ENCODE measurements around the gene GPSM1.

The GPSM1 gene

GRCh38 chr9:136290508-136291000 lies 36.8 kb upstream of the GPSM1 start:
- no peak for DNase-seq (ENCODE audit: low read depth in 2 of 2)

DNA sequence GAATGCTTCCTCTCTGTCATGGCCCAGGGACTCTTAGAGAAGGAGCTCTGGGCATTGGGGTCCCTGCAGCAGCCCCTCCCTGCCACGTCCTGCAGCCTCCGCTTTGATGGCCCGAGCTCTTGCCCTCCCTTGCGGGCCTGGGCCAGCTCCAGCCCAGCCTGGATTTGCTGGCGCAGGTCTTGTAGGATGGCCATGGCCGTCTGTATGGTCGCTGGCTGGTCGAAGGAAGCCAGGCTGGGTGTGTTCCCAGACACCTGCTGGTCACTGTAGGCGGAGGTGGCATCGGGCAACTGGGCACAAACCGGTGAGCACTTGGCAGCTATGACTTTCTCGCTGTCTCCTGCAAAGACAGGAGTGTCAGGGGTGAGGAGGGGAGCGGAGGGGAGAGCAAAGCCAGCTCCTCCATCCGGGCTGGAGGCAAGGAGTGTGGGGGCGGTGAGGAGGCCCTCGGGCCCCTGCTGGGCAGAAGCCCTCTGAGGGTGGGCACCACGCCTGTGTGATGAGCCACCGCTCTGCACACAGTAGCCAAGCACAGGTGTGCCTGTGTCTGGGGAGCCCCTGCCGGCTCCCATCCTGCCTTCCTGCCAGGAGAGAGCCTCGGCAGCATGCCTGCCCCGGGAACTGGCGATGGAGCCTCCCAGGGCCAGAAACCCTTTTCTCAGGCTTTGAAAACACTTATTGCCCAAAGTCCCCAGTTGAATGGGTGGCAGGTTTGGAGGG lies 35.9 kb upstream of the GPSM1 start:
- no peak for DNase-seq (ENCODE audit: low read depth in 2 of 2)

GRCh38 chr9:136292026-136292538 lies 35.3 kb upstream of the GPSM1 start:
- no peak for DNase-seq (ENCODE audit: low read depth in 2 of 2)

DNA sequence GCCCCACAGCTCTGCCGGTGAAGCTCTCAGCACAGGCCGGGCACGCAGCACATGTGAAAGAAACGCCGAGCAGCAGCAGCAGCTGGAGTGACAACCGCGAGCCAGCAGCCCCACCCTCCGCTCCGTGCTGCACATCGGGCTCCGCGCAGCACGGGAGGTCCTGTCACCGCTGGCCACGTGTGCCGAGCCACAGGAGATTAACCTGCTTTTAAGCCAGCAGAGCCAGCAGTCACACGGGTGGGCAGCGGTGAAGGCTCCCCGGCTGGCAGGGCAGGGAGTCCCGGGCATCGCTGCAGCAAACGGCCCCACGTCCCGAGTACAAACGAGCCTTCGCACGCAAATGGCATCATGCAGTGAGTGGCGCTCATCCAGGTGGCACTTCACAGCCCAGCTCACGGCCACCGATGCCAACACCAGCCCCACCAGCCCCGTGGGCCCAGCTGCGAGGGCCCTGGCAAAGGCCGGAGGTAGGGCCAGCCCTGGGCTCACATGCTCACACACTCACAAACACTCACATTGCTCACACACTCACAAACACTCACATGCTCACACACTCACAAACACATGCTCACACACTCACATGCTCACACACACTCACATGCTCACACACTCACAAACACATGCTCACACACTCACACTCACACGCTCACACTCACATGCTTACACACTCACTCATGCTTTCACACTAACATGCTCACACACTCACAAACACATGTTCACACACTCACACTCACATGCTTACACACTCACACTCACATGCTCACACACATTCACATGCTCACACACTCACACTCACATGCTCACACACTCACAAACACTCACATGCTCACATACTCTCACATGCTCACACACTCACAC lies 34.5 kb upstream of the GPSM1 start:
- DNase-seq (ENCODE audit: low read depth in 2 of 2) = no peak

GRCh38 chr9:136293476-136294077 lies 33.8 kb upstream of the GPSM1 start:
- no peak for DNase-seq (ENCODE audit: low read depth in 2 of 2)

GRCh38 chr9:136294437-136294836 lies 32.9 kb upstream of the GPSM1 start:
- no peak for DNase-seq (ENCODE audit: low read depth in 2 of 2)

DNA sequence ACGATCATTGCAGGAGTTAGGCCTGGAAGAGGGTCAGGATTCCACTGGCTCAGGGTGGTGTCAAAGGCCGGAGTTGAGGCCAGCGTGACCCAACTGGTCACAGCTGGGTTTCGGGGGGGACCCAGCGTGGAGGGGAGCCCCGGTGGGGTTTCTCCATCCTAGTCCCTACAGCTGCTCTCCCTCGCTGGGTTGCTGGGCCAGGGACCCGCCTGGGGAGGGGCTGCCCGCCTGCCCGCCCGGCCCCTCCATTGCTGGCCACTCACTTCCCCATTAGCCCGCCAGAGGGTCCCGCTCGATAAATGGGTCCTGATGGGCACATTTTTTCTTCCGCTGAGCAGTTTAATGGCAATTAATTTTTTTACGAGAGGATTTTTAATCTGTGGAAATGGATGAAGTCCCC lies 32.3 kb upstream of the GPSM1 start:
- DNase-seq (ENCODE audit: low read depth in 2 of 2) = no peak

DNA sequence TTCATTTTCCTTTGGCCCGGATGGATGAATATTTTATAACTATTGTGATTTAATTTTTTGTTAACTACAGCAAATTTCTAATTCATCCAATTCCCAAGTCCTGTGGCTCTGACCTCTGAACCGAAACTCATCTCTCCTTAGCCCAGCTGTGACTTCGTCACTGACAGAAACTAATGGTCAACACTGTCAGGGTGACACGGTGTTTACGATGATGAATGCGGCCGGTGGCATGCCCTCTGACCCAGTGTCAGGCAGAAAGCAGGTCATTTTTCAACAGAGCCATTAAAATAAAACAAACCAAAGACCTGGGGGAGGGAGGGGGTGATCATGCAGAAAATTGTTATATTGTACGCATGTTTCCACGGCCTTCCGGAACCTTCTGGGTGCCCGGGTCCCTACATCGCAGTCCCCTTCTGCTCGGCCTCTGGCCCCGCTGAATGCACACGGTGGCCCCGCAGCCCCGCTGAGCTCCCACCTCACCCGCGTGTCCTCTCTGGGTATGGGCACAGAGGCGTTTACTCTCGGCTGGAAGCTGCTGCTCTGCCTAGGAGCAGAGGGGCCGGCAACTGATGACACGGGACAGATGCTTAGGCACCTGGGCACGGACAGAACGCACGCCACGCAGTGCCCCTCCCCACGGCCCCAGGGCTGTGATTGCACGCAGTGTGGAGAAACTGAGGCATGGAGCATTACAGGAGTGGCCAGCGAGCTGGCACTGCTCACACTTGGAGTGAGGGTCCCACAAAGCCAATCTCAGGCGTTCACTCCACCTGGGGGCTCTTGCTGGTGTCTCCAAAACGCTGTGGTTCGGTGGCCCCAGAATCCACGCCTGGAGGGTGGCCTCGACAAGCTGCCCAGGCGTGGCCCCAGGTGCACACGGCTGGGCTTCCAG lies 31.6 kb upstream of the GPSM1 start:
- no peak for DNase-seq (ENCODE audit: low read depth in 2 of 2)

DNA sequence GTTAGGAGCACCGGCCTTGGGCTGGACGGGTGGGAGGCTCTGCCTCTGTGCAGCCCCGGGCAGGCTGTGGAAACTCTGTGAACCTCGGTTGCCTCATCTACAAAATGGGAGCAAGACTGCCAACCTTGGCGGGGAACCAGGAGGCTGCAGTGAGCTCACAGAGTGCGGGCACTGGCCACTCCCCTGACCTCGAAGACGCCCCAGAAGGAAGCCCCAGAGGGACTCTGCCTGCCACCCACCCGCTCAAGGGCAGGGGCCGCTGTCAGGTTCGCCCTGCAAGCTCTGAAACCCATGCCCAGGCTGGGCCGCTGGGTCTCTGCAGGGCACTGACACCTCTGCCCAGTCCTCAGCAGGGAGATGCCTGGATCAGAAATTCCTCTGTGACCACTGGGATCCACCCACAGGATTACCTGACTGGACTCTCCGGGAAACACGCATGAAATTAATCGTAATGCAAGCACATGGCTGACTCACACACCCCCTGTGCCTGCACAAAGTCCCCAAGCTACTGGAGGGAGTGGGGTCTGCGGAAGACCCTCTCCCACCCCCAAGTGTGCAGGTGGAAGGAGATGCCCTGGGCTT lies 30.8 kb upstream of the GPSM1 start:
- no peak for DNase-seq (ENCODE audit: low read depth in 2 of 2)

GRCh38 chr9:136297016-136297691 lies 30.2 kb upstream of the GPSM1 start:
- DNase-seq (ENCODE audit: low read depth in 2 of 2) = no peak

DNA sequence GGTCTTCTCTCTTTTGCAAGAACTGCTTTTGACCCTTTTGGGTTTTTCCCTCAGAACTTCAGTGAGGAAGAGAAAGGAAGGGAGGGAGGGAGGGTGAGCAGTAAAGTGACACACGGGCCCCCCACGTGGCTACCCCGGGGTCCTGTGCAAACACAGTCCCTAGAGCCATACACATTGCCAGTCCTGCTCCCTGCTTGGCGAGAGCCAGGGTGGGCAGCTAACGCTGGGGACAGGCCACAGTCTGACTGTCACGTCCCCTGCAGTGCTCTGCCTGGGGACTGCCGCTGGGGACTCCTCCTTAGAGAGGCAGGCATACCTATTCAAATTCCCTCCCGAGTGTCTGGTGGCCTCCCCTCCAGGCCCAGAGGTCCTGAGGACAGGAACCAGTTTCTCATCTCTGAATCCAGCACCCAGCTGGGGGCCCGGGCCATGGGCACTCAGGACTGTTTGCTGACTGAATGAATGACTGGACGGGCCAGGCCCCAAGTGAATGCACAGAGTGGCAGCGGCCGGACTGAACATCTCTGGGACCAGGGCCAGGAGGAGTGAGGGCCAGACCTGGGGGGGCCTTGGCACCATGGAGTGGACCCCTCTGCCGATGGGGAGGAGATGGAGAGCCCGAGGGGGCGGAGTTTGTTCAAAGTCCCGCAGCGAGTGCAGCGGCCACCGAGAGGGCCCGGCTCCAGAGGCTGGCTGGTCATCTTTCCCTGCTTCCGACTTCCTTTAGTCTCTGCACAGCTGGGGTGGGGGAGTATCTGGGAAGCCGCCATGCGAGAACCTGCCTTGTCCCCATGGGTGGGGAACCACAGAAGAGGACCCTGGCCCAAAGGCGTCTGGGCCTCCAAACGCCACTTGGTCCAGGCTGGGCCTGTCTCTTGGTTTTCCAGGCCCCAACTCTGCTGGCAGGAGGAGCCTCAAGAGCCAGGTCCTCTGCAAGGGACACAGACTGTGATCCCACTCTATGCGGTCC lies 29.3 kb upstream of the GPSM1 start:
- DNase-seq (ENCODE audit: low read depth in 2 of 2) = no peak

GRCh38 chr9:136299116-136299515 lies 28.2 kb upstream of the GPSM1 start:
- no peak for DNase-seq (ENCODE audit: low read depth in 2 of 2)

DNA sequence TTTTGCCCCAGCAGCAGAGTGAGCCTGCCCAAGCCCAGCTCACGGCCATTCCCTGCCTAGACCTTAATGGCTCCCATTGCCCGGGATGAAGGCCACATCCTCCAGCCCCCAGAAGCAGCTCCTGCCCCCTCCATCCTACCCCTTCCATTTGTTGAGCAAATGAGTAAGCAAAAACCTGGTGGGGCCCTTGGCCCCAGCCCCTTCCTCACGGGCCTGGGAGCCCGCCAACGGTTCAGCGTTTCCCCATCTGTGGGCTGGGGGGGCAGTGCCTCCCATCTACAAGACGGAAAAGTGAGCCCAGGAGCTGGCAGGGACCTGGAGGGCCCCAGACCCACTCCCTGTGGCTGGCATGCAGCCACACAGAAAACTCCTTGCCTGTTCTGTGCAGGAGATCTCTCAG lies 27.8 kb upstream of the GPSM1 start:
- no peak for DNase-seq (ENCODE audit: low read depth in 2 of 2)

- no peak for DNase-seq (ENCODE audit: low read depth in 2 of 2)
Measured at GRCh38 chr9:136300016-136300545, 27.3 kb upstream of the GPSM1 start.

DNA sequence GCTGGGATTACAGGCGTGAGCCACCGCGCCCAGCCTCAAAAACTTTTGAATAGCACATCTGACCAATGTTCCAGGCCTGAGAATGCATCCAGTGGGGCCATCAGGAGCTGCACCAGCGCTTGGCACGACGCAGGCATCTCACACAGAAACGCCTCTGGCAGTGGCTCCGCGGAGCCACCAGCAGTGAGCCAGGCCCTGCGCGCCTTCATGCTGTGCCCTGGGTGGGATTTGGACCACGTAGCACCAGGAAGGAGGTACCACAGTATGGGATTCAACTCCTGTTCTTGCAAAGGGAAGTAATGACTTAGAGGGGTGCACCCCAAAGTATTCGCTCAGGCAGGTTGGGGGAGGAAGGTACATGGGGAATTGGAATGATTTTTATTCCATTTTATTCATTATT lies 26.5 kb upstream of the GPSM1 start:
- DNase-seq (ENCODE audit: low read depth in 2 of 2) = no peak

- DNase-seq (ENCODE audit: low read depth in 2 of 2) = no peak
Measured at GRCh38 chr9:136302527-136302926, 24.8 kb upstream of the GPSM1 start.

- no peak for DNase-seq (ENCODE audit: low read depth in 2 of 2)
Measured at GRCh38 chr9:136303066-136303824, 24.1 kb upstream of the GPSM1 start.

DNA sequence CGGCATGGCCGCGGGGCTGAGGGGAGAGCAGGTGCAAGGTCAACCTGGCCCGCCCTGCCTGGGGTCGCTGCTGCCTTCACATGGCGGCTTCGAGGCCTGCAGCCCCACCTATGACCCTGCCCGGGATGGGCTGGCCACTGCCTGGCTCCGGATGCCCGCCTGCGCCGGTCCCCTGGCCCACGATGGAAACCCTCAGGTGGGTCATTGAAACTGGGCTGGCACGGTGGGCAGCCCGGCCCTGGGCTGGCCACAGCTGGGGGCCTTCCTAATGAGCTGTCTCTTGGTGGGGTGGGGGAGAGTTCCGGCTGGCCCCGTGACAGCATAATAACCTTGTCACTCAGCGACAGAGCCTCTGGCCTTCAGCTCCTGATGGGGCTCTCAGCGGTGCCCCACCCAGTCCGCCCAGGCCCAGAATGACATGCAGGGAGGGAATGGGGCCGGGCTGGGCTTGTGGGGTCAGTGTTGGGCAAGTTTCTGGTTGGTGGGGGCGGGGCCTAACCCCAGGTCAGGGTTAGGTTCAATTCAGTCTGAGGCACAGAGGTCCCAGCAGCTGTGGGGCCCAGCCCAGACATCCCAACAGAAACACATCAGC lies 23.4 kb upstream of the GPSM1 start, which contains the start of gene CCDC187:
CCDC187 (minus strand) TSS at position 270 of the 592 bp plus-strand sequence; CDS start at position 6, 264 bp downstream.
- no peak for DNase-seq (ENCODE audit: low read depth in 2 of 2)

Data from fibroblast of skin of left quadriceps (primary cell).